Ammon's horn (tissue), 1 donor: Measurements from ENCODE around the gene ZNF692.
"Not testable (repeated sequence)": the region's sequence is repeated elsewhere in the genome, so short reads cannot be mapped to it uniquely, and the experiment has no call there.

Experiments
- DNase-seq: peaks from one replicate; pipeline ENCODE4 v3.0.0-alpha.2; 2016; ENCODE audit warnings: low spot score

ZNF692 gene, protein sequence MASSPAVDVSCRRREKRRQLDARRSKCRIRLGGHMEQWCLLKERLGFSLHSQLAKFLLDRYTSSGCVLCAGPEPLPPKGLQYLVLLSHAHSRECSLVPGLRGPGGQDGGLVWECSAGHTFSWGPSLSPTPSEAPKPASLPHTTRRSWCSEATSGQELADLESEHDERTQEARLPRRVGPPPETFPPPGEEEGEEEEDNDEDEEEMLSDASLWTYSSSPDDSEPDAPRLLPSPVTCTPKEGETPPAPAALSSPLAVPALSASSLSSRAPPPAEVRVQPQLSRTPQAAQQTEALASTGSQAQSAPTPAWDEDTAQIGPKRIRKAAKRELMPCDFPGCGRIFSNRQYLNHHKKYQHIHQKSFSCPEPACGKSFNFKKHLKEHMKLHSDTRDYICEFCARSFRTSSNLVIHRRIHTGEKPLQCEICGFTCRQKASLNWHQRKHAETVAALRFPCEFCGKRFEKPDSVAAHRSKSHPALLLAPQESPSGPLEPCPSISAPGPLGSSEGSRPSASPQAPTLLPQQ

DNA sequence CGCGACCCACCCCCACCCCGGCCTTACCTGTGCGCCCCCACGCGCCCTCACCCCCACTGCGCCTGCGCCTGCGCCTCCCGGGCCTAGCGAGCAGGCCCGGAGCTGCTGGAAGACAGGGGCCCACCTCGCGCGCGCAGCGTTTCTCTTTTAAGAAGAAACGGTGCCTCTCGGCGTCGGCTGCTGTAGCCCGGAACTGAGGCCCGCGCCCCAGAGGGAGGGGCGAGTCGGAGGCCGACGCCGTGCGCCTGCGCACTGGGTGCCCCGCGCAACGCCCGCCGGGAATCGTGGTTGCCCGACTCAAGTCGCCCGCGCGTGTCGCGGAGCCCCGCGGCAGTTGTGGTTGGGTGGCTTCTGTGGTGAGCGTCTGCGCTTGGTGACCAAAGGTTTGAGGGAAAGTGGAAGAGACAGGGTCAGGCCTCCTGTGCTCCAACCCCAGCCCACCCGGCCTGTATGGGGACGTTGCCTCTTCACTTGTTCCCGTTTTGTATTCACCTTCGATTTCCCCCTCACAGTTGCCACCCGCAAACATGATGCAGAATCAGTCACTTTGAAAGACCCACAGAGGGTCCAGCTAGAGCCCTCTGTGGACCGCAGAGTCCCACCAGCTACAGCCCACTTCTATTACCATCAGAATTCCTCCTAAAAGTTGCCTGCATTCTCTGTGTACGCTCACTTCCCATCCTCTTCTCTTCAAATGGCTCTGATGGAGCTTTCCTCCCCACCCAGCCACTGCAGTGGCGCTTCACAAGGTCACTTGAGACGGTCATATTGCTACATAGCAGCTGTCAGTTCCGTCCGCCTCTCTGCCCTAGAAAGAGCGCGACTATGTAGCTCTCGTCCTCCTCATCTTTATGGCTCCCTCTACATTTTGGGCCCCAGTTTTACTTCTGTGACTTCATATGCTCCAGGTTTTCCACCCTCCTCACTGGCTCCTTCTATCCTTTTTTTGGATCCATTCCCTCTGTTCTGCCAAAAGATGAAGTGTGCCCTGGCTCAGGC lies at the start of gene ZNF692:
ZNF692 (minus strand) TSS at position 195 of the 999 bp plus-strand sequence. CDS start 776 bp downstream, outside the sequence.
- DNase-seq, result peak; percentile 98

DNA sequence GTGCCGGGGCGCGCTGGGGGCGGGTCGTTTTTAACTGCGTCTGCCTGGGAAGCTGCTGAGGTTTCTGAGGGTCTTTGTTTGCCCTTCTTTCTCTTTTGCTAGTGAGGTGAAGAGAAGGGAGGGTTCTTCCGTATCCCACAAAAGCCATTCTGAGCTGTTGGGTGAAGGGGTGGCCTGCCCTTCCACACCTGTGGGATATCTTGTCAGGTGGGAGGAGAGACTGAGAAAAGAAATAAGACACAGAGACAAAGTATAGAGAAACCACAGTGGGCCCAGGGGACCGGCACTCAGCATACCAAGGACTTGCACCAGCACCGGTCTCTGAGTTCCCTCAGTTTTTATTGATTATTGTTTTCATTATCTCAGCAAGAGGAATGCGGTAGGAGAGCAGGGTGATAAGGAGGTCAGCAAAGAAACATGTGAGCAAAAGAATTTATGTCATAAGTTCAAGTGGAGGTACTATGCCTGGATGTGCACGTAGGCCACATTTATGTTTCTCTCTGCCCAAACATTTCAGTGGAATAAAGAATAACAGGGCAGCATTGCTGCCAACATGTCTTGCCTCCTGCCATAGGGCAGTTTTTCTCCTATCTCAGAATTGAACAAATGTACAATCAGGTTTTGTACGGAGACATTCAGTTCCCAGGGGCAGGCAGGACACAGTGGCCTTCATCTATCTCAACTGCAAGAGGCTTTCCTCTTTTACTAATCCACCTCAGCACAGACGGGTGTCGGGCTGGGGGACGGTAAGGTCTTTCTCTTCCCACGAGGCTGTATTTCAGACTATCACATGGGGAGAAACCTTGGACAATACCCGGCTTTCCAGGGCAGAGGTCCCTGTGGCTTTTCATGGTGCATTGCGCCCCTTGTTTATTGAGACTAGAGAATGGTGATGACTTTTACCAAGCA lies 48.1 kb upstream of the ZNF692 start:
- no peak for DNase-seq

DNA sequence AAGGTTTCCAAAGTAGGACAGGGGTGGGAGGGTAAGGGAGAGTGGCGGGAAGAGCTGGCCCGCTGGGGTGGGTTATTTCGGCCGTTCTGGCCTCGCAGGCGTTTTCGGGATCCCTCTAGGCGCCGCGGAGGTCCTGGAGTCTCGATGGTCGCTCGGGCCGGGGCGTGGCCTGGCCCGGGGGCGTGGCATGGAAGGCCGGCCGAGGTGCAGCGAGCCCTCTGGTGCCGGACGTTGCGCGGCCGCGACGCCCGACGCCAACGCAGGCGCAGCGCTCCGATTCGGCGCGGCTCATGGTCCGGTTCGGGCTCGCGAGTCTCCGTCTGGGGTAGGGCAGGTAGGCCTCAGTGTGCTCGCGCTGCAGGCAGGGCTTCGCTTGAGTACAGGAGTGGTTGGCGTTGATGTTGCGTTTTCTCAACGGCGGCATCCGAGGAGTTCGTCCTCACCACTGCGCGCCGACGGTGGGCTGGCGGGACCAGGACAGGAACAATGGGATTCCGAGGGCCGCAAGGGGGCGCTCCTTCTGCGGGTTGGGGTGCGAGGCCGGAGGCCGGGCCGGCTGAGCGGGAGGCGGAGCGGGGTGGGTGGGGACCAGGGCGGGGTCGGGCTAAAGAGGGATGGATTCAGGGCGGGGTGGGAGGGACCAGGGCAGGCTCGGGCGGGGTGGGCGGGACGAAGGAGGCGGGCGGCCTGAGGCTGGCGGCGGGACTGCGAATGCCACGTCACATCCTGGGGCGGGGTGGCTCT lies 47.3 kb upstream of the ZNF692 start, which contains the start of gene PGBD2:
PGBD2 (plus strand) TSS at position 227 of the 744 bp plus-strand sequence. CDS start 7,628 bp downstream, outside the sequence.
- DNase-seq, result peak; percentile 96

DNA sequence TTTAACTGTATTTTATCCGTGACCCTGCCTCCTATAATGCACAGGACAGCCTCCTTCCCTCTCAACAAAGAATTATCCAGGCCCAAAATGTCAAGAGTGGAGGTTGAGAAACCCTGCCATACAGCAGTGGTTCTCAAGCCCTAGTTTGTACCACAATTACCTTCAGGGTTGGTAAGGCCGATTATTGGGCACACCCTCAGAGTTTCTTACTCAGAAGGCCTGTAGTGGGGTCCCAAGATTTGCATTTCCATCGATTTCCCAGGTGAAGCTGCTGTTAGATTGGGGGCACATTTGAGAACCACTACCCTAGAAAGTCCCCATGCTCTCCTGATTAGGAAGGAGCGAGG lies 46.8 kb upstream of the ZNF692 start:
- DNase-seq, result no peak

DNA sequence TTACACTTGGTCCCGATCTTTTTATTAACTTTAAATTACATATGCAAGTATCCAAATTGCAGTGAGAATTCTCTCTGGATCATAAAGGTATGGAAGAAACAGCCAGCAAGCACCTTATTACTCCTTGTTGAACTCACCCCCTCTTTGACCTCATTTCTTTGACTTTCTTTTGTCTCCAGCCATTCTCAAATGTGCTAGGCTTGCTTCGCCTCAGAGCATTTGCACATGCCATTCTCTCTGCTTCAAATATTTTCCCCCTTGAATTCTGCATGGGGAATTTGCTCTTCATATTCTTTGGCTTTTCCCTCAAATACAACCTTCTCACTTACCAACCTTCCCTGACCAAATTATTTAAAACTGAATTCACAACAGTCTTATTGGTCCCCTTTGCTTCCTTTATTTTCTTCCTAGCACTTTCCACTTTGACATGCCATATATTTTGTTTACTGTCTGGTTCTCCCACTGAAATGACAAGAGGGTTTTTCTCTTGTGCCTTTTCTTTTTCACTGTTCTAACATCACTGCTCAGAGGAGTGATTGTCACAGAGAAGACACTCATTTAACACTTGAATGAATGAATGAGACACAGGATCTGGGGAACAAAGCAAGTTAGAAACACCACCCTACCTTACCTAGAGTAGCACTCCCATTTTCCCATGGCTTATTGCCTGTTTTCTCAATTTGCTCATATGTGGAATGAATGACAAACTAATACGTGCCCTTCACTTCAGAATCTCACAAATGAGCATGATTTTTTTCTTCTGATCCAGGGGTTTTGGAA lies 45.7 kb upstream of the ZNF692 start:
- DNase-seq, result no peak

DNA sequence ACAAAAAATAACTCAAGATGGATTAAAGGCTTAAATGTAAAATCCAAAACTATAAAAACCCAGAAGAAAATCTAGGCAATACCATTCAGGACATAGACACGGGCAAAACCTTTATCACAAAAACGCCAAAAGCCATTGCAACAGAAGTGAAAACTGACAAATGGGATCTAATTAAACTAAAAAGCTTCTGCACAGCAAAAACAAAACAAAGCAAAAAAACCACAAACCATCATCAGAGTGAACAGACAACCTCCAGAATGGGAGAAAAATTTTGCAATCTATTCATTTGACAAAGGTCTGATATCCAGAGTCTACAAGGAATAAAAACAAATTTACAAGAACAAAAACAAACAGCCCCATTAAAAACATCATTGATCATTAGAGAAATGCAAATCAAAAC lies 42.7 kb upstream of the ZNF692 start:
- DNase-seq, result no peak

DNA sequence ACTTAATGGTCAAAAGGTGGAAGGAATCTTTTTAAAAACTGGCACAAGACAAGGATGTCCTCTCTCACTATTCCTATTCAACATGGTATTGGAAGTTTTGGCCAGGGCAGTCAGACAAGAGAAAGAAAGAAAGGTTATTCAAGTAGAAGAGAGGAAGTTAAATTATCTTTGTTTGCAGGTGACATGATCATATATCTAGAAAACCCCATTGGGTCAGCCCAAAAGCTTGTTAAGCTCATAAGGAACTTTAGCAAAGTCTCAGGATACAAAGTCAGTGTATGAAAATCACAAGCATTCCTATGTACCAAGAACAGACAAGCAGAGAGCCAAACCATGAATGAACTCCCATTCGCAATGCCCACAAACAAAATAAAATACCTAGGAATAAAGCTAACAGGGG lies 41.8 kb upstream of the ZNF692 start:
- no peak for DNase-seq

DNA sequence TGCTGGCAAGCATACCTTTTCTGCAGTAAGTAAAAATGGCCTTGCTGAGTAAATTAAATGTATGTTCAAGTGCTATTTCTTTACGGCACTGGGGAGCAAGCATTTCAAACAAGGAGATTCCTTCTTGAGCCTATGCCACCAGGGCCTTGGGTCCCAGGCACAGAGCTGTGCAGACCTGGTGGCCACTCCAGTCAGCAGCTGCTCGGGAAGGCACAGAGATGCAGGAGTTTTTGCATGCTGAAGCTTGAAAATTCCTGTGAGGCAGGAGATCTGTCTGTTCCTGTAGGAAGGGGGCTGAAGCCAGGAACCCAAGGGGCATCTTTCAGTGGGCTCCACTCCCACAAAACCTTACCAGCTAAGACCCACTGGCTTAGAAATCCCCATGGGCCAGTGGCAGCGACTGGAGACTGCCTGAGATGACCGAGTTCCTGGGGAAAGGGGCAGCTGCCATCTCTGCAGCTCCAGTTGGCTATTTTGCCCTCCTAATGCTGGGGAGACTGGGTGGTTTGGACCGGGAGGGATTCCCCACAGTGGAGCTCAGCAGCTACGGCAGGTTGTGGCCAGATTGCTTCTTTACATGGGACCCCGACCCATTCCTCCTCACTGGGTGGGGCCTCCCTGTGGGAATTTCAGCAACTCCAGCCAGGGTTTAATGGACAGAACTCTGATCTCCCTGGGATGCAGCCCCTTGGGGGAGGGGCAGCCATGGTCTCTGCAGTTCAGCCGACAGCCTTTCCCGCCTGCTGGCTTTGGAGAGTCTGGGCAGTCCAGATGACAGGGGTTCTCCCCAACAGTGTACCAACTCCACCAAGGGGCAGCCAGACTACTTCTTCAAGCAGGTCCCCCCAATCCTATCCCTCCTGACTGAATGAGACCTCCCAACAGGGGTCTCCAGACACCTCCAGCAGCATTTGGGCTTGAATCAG lies 38.8 kb upstream of the ZNF692 start:
- DNase-seq, result no peak

DNA sequence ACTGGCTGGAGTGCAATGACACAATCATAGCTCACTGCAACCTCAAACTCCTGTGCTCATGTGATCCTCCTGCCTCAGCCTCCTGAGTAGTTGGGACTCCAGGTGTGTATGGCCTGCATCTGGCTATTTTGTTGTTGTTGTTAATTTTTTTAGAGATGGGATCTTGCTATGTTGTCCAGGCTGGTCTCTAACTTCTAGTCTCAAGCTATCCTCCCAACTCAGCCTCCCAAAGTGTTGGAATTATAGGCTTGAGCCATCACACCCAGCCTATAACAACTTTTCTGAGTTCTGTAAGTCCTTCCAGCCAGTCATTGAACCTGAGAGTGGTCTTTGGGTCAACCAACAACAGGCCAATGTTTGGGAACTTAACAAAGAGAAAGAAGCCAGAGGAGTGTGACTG lies 36.0 kb upstream of the ZNF692 start:
- DNase-seq, result no peak

DNA sequence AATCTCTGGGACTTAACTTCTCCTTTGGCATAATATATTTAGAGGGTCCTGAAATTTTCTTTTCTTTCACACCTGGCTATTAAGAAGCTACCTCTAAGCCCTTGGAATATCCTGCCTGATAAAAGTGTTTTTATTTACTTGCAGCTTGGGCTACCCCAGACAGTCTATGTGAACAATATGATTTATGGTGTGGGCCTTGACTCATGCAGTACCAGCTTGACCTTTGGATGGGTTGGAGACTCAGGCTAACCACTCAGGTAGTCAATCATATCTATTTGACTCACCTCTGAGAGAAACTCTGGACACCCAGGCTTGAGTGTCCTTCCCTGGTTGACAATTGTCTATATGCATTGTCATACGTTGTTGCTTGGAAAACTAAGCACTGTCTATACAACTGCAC lies 33.7 kb upstream of the ZNF692 start:
- DNase-seq, result no peak

DNA sequence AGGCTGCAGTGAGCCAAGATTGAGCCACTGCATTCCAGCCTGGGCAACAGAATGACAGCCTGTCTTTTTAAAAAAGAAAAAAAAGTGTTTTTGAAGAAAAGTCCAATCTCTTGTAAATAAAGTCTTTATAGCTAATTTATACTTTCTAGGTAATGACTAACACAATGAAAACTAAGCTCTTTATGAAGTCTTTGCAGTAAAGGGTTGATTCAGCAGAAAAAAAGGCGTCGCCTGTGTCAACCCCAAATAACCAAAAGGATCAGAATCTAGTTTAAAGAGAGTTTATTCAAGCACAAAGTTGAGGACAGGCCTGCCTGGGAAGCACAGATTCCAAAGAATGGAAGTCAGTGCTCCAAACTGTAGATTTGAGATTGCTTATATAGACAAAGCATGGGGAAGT lies 32.9 kb upstream of the ZNF692 start:
- DNase-seq, result no peak

DNA sequence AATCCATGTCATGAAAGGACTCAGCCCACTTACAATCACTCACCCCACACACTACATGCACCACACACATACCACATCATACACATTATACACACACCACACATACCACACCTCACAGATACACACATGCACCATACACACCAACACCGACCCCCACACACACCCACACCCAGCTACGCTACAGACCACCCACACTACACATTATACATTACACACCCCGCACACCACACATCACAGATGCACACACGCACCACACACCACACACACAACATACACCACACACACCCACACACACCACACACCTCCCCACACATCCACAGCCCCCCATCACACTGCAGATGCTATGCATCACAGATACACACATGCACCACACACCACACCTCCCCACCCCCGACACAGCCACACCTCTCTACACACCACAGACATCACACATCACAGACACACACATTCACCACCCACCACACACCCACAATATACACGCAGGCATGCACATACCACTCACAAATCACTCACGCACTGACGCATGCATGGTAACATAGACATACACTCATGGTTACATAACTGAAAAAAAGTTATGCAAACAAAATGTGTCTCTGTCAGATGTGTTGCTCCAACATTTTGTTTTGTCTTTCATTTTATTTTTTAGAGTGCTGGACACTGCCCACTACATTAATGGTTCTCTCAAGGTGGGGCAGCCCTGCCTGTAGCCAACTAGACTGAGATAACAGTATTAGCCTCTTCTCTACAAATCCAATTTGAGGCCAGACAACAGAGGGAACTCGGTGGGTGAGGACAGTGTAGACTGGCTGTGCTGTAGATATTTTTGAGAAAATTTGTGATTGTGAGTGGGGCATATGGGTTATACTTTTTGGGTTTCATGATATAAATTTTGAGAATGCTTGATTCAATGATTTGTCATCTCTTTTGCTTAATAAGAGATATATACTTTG lies 31.9 kb upstream of the ZNF692 start:
- DNase-seq, result no peak

DNA sequence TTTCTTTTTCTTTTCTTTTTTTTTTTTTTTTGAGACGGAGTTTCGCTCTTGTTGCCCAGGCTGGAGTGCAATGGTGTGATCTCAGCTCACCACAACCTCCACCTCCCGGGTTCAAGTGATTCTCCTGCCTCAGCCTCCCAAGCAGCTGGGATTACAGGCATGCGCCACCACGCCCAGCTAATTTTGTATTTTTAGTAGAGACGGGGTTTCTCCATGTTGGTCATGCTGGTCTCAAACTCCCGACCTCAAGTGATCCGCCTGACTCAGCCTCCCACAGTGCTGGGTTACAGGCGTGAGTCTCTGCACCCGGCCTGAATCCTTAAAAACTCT lies 31.0 kb upstream of the ZNF692 start:
- not testable (repeated sequence) for DNase-seq

DNA sequence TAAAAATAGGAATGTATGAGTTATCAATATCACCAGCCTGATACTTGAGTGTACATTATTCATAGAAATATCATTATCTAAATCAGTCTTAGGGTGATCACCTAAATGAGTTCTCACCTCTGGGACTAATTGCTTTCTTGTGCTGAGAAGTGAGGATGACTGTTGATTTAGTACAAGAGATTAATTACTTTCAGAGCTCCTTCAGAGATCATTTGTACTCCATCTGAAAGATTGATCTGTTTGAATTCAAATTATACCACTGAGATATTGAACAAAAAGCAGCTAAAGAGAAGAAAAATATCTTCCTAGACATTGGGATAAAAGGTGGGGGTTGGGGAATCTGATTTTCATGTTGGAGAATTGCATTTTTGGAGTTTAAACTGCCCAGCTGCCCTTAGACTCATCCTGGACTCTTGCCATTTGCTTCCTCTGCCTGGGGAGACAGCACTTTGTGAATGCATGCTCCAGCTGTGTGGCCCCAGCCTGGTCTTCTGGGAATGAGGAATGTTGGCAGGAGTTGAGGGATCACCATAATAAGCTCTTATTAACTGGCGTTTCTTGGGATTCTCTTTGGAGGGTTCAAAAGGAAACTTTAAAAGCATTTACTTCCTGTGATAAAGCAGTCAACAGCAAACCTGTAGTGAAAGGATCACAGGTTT lies 27.5 kb upstream of the ZNF692 start:
- DNase-seq, result no peak

DNA sequence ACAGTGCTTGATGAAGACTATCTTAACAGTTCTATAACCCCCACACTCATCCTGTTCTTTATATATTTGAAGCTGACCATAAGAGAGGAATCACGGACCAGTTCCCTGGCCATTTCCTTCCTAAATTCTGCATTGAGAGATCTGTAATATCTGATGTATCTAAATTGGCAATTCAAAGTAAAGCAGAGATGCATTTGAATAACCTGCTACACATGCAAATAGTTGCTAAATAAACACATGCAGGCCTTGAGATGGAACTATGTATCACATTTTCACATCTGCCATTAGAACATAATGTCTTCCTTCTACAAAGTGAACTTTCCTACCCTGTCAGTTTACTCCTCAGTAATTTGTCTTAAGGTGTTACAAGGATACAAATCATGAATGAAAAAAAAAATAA lies 26.8 kb upstream of the ZNF692 start:
- DNase-seq, result no peak

DNA sequence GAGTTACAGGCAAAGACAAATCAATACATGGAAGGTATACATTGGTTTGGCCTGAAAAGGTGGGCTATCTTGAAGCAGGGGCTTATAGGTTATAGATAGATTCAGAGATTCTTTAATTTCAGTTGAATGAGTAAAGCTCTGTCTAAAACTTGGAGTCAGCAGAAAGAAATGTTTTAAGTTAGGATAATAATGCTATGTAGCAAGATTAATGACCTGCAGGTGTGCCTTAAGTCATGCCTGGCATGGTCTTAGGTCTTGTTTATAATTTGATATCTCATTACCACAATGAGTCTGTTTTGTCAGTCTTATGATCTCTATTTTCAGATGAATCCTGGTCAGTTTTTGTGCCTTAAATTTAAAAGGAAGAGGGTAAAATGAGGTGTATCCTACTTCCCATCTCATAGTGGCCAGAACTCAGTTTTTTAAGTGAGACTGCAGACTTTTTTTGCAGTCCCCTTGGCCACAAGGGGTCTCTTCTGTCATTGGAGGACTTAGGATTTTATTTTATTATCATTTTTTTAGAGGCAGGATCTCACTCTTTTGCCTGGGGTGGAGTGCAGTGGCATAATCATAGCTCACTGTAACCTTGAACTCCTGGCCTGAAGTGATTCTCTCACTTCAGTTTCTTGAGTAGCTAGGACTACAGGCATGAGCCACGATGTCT lies 25.9 kb upstream of the ZNF692 start:
- no peak for DNase-seq

DNA sequence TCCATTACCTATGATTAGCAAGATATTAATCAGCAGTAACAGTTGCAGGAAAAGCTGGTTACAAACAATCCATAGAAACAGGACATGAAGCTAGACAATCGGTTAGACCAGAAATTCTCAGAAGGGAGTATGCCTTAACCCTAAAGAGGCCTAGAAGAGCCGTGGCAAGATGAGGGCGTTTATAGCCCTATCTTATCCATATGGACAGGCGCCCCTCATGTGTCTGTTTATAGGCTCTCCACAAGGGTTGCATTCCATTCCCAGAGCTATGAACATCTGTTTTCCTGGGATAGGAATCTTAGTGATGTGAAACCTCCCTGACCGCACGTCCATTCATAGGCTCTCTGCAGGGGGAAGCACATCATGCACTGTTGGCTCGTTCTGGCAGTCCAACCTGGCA lies 23.5 kb upstream of the ZNF692 start:
- not testable (repeated sequence) for DNase-seq
